HG02885 (cell line): ENCODE data around the gene RCAN3.
"Not testable (repeated sequence)": the region's sequence is repeated elsewhere in the genome, so short reads cannot be mapped to it uniquely, and the experiment has no call there.

Experiments used
- ATAC-seq: cut with Tn5 transposase; IDR thresholded peaks from one replicate; pipeline ENCODE4 v1.9.1; 2021; ENCODE audit warnings: mild to moderate bottlenecking; ENCODE audit not compliant: unreplicated experiment, poor library complexity

RCAN3 gene

GRCh38 chr1:24544239-24544638 is 41.6 kb downstream of the RCAN3 start:
- ATAC-seq, result no peak

- no peak for ATAC-seq
These were observed 43.0 kb downstream of the RCAN3 start for GRCh38 chr1:24545662-24546061.

- ATAC-seq, result no peak
These were observed 44.6 kb downstream of the RCAN3 start for GRCh38 chr1:24547195-24547594.

GRCh38 chr1:24548070-24548469 is 45.4 kb downstream of the RCAN3 start:
- ATAC-seq, result no peak

GRCh38 chr1:24549210-24549609 is 46.6 kb downstream of the RCAN3 start:
- not testable (repeated sequence) for ATAC-seq

- ATAC-seq, result no peak
These were observed 48.8 kb downstream of the RCAN3 start for GRCh38 chr1:24551290-24551959.

- no peak for ATAC-seq
These were observed 49.4 kb downstream of the RCAN3 start for GRCh38 chr1:24551960-24552571.

- no peak for ATAC-seq
These were observed 51.3 kb downstream of the RCAN3 start for GRCh38 chr1:24553931-24554330.

- no peak for ATAC-seq
These were observed 52.1 kb downstream of the RCAN3 start for GRCh38 chr1:24554714-24555113.

GRCh38 chr1:24555591-24556413 is 53.2 kb downstream of the RCAN3 start, which contains the start of gene NCMAP:
NCMAP (plus strand) TSS chr1:24556087; CDS start chr1:24595431, 39,344 bp downstream.
- ATAC-seq, result no peak

- no peak for ATAC-seq
These were observed 53.8 kb downstream of the RCAN3 start for GRCh38 chr1:24556414-24556795.

- ATAC-seq, result no peak
These were observed 54.6 kb downstream of the RCAN3 start for GRCh38 chr1:24557220-24557619.

GRCh38 chr1:24557711-24558131 is 55.1 kb downstream of the RCAN3 start:
- no peak for ATAC-seq

- no peak for ATAC-seq
These were observed 55.8 kb downstream of the RCAN3 start for GRCh38 chr1:24558455-24558854.

GRCh38 chr1:24558902-24559791 is 56.5 kb downstream of the RCAN3 start:
- ATAC-seq, result no peak

- ATAC-seq, result no peak
These were observed 57.7 kb downstream of the RCAN3 start for GRCh38 chr1:24560361-24560760.

- ATAC-seq, result no peak
These were observed 60.0 kb downstream of the RCAN3 start for GRCh38 chr1:24562625-24563024.

- ATAC-seq, result no peak
These were observed 62.1 kb downstream of the RCAN3 start for GRCh38 chr1:24564695-24565094.

GRCh38 chr1:24566236-24566867 is 63.7 kb downstream of the RCAN3 start:
- ATAC-seq, result no peak
